GM18873 (cell line): ENCODE measurements around the gene FOXQ1.

Experiments
- ATAC-seq: cut with Tn5 transposase; IDR thresholded peaks from one replicate; pipeline ENCODE4 v1.9.1; 2021; ENCODE audit warnings: mild to moderate bottlenecking, moderate library complexity, moderate number of reproducible peaks; ENCODE audit not compliant: unreplicated experiment, low FRiP score

Gene FOXQ1

DNA sequence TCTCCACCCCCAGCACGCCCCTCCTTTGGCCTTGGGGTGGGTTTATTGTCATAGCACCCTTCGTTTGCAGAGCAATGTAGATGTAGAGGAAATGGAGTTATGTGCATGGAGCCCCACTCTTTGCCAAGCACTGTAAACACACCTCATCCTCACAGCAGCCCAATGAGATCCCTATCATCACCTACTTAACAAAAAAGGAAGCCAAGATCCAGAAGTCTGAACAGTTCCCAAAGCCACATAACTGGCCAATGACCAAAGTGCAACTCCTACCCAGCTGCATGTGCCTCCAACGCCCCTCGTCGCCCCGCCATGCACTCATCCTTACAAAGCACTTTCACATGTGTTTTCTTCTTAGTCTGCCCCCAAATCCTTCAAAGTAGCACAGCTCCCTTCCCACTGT, 21.8 kb upstream of the FOXQ1 start:
- ATAC-seq = no peak

DNA sequence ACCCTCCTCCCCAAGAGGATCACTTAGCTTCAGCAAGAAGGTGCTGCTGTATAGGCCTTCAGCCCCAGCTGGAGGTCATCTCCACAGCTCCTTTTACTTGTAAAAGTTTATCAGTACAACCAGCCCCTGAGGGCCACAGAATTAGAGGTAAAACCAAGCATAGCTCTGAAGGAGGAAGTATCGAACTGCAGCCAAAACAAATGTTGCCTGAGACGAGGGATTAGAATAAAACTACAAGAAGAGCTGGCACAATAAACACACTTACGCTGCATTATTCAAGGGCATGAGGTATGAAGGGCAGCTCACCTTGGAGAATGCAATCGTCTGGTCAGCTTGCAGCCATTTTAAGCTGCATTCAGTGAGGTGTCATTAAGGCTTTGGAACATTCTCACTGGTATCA, 21.1 kb upstream of the FOXQ1 start:
- ATAC-seq = no peak

DNA sequence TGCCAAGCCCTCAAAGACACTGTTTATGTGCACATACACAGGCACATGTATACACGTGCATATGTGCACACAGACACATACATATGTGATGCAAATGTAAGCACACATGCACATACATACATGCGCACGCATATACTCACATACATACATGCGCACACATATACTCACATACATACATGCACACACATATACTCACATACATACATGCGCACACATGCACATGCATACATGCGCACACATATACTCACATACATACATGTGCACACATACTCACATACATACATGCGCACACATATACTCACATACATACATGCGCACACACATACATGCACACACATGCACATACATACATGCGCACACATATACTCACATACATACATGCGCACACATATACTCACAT, 20.5 kb upstream of the FOXQ1 start:
- no peak for ATAC-seq

DNA sequence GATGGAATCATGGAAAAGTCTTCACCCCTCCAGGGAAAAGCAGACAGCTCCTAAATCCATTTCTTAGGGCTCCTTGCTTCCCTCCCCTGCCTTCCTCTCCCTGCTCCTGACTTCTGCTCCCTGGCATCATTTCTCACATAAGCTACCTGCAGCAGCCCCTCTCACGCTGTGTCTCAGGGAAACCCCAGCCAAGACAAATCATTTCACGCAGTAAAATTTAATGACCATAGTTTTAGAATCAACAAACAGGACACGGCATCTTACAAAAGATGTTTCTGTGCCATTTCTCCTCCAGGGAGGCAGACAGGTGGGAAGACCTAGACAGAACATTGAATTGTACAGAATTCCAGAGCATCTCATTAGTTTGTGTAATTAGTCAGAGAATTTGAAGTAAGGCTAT, 16.5 kb upstream of the FOXQ1 start:
- ATAC-seq = no peak

DNA sequence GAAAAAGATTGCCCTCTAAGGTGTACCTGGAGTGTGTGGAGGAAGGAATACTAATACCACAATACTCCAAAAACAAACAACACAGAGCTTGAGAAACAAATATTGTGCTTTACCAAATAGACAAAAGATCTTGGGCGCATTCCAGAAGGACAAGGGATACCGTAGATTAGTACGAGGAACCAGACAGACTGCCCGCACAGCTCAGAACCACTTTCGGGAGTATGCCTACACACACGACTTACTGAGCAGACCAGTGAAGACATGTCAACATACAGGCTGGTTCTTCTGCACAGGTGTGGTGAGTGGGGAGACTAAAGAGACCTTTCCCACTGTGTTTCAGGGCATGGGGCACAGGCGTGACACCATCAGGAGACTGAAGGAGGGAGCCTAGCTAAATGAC, 15.8 kb upstream of the FOXQ1 start:
- ATAC-seq = no peak

DNA sequence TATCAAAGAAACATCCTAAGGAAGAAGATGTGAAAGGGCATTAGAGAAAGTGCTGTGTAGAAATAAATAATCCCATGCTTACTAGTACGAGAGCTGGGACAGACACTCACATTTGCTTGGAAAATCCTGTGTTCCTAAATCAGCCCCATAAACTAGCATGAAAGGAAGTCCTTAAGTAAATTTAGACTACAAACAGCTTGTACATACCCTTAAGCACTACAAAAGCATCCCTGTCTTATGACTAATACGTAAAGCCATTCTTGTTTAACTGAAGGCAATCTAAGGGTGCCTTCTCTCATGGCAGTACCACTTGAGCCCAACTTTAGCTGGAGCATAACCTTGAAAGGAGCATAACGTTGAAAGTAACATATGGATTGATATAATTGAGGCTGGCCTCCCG, 15.4 kb upstream of the FOXQ1 start:
- ATAC-seq = no peak

DNA sequence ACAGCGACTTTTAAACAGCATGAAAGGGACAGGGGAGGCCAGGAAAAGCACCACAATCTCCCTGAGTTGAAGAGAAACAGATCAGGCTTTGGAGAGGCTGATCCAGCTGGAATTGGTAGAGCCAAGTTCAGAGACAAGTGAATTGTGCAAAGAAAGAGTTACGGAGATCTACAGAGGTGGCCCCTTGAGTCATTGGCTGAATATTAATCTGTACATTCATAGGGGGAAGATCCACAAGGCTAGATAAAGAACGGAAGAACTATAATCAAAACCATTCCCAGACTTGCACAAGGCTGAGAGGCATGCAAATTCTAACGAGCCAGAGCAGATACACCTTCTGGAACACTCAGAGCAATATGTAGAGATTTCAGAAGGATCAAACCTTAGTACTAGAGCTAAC, 14.2 kb upstream of the FOXQ1 start:
- ATAC-seq = no peak

GRCh38 chr6:1298768-1299167, 13.1 kb upstream of the FOXQ1 start:
- ATAC-seq = no peak

DNA sequence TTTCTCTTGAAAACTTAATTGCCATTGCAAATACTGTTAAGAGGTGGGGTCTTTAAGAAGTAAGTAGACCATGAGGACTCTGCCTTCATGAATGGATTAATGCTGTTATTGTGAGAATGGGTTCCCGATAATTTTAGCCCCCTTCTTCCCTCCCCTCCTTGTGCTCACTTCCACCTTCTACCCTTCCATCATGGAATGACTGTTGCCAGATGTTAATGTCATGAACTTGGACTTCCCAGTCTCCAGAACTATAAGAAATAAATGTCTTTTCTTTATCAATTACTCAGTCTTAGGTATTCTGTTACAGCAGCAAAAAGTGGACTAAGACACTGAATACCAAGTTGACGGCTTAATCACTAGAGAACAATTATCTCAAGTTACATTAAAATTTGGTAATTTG, 5.8 kb upstream of the FOXQ1 start:
- no peak for ATAC-seq

GRCh38 chr6:1309366-1309765, 2.5 kb upstream of the FOXQ1 start:
- no peak for ATAC-seq

- no peak for ATAC-seq
Measured at GRCh38 chr6:1310628-1311399, 1.1 kb upstream of the FOXQ1 start.

- no peak for ATAC-seq
Measured at GRCh38 chr6:1312203-1312472, 240 bp downstream of the FOXQ1 start.

DNA sequence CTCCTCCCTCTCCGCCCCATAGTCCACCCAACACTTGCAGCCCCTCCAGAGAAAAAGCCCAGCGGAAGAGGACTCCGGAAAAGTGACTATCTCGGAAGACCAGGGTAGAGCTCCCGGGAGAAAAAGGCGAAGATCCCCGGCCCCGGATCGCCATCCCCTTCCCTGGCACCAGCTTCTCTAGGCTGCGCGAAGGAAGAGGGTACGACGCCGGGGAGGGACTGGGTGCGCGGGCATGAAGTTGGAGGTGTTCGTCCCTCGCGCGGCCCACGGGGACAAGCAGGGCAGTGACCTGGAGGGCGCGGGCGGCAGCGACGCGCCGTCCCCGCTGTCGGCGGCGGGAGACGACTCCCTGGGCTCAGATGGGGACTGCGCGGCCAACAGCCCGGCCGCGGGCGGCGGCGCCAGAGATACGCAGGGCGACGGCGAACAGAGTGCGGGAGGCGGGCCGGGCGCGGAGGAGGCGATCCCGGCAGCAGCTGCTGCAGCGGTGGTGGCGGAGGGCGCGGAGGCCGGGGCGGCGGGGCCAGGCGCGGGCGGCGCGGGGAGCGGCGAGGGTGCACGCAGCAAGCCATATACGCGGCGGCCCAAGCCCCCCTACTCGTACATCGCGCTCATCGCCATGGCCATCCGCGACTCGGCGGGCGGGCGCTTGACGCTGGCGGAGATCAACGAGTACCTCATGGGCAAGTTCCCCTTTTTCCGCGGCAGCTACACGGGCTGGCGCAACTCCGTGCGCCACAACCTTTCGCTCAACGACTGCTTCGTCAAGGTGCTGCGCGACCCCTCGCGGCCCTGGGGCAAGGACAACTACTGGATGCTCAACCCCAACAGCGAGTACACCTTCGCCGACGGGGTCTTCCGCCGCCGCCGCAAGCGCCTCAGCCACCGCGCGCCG, 822 bp downstream of the FOXQ1 start:
- ATAC-seq = no peak

DNA sequence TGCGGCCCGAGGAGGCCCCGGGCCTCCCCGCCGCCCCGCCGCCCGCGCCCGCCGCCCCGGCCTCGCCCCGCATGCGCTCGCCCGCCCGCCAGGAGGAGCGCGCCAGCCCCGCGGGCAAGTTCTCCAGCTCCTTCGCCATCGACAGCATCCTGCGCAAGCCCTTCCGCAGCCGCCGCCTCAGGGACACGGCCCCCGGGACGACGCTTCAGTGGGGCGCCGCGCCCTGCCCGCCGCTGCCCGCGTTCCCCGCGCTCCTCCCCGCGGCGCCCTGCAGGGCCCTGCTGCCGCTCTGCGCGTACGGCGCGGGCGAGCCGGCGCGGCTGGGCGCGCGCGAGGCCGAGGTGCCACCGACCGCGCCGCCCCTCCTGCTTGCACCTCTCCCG, 1.5 kb downstream of the FOXQ1 start:
- no peak for ATAC-seq

GRCh38 chr6:1313767-1314503, 2.0 kb downstream of the FOXQ1 start:
- no peak for ATAC-seq

GRCh38 chr6:1314617-1315016, 2.7 kb downstream of the FOXQ1 start:
- ATAC-seq = no peak

- ATAC-seq = no peak
Measured at GRCh38 chr6:1315201-1315559, 3.3 kb downstream of the FOXQ1 start.

DNA sequence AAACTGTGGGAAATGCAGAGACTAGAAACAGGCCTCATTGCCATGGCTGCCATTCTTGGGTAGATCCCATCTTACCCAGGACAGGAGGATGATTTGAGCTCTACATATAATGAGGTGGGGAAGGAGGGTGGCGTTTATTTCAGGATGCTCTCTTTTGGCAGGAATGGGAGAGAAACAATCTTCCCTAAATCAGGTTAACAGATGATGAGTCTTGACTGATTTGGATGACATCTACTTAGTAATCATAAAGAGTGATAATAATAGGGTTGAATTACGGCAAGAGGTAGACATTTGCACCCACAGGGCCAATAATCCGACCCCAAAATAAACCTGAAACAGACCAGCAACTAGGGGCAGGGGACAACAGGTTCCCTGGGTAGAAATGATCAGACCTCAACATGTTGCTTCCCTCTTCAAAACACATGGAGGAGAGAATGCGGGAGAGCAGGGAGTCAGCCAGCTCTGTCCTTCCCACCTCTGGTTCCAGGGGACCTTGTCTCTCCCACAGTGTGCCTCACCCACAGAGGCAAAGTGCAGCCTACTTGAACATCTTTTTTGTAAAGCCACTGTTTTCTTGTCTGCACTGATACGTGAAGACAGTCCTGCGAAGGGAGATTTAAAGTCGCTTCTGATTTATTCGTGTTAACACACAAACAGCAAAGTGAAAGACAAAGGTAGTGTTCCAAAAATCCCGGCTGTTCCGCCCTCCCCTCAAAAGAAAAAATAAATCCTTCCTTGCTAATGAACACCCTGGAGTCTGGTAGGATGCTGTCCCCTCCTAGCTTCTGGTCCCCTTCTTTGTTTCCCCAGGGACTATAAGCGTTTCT, 3.9 kb downstream of the FOXQ1 start:
- ATAC-seq = no peak

- no peak for ATAC-seq
Measured at GRCh38 chr6:1316489-1316971, 4.6 kb downstream of the FOXQ1 start.

- ATAC-seq = no peak
Measured at GRCh38 chr6:1317302-1317815, 5.5 kb downstream of the FOXQ1 start.
